ENCODE measurements around the gene CCDC12. TPM values are rescaled to one million over a fixed set of nuclear protein-coding genes. Genes with fewer than 3 reads are reported as not detected.

The CCDC12 gene
- total and polyA plus RNA-seq, 2 of the 13 experiments (the other 11 are each of a cell fraction or from before 2014, with no cell fraction given) = 30.1 to 49.5 TPM

GRCh38 chr3:46978985-46979944 lies 2.7 kb upstream of the CCDC12 start, which contains the start of gene NBEAL2 (continued):
- TF ChIP-seq, protein P1, sequence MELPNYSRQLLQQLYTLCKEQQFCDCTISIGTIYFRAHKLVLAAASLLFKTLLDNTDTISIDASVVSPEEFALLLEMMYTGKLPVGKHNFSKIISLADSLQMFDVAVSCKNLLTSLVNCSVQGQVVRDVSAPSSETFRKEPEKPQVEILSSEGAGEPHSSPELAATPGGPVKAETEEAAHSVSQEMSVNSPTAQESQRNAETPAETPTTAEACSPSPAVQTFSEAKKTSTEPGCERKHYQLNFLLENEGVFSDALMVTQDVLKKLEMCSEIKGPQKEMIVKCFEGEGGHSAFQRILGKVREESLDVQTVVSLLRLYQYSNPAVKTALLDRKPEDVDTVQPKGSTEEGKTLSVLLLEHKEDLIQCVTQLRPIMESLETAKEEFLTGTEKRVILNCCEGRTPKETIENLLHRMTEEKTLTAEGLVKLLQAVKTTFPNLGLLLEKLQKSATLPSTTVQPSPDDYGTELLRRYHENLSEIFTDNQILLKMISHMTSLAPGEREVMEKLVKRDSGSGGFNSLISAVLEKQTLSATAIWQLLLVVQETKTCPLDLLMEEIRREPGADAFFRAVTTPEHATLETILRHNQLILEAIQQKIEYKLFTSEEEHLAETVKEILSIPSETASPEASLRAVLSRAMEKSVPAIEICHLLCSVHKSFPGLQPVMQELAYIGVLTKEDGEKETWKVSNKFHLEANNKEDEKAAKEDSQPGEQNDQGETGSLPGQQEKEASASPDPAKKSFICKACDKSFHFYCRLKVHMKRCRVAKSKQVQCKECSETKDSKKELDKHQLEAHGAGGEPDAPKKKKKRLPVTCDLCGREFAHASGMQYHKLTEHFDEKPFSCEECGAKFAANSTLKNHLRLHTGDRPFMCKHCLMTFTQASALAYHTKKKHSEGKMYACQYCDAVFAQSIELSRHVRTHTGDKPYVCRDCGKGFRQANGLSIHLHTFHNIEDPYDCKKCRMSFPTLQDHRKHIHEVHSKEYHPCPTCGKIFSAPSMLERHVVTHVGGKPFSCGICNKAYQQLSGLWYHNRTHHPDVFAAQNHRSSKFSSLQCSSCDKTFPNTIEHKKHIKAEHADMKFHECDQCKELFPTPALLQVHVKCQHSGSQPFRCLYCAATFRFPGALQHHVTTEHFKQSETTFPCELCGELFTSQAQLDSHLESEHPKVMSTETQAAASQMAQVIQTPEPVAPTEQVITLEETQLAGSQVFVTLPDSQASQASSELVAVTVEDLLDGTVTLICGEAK (IDR thresholded peaks at IDR 0.05) = no peak
- TF ChIP-seq, protein P1 (CRISPR knock-in tag; IDR thresholded peaks at IDR 0.05) = peak; percentile 33; the same call in 1 of the 2 replicates
- no peak for TF ChIP-seq CBX1 (IDR thresholded peaks at IDR 0.05; ENCODE audit: low read depth)
- TF ChIP-seq, protein P2, sequence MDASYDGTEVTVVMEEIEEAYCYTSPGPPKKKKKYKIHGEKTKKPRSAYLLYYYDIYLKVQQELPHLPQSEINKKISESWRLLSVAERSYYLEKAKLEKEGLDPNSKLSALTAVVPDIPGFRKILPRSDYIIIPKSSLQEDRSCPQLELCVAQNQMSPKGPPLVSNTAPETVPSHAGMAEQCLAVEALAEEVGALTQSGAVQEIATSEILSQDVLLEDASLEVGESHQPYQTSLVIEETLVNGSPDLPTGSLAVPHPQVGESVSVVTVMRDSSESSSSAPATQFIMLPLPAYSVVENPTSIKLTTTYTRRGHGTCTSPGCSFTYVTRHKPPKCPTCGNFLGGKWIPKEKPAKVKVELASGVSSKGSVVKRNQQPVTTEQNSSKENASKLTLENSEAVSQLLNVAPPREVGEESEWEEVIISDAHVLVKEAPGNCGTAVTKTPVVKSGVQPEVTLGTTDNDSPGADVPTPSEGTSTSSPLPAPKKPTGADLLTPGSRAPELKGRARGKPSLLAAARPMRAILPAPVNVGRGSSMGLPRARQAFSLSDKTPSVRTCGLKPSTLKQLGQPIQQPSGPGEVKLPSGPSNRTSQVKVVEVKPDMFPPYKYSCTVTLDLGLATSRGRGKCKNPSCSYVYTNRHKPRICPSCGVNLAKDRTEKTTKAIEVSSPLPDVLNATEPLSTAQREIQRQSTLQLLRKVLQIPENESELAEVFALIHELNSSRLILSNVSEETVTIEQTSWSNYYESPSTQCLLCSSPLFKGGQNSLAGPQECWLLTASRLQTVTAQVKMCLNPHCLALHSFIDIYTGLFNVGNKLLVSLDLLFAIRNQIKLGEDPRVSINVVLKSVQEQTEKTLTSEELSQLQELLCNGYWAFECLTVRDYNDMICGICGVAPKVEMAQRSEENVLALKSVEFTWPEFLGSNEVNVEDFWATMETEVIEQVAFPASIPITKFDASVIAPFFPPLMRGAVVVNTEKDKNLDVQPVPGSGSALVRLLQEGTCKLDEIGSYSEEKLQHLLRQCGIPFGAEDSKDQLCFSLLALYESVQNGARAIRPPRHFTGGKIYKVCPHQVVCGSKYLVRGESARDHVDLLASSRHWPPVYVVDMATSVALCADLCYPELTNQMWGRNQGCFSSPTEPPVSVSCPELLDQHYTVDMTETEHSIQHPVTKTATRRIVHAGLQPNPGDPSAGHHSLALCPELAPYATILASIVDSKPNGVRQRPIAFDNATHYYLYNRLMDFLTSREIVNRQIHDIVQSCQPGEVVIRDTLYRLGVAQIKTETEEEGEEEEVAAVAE (CRISPR knock-in tag; IDR thresholded peaks at IDR 0.05; ENCODE audit: borderline replicate concordance) = no peak
- TF ChIP-seq RBM22 (optimal IDR thresholded peaks at IDR 0.05; ENCODE audit: low read length) = no peak
- no peak for TF ChIP-seq HMG20A (CRISPR knock-in tag; IDR thresholded peaks at IDR 0.05; ENCODE audit: borderline replicate concordance)
- no peak for TF ChIP-seq U2AF2 (IDR thresholded peaks at IDR 0.05; ENCODE audit: low read depth, low read length)
- TF ChIP-seq SP5 (CRISPR knock-in tag; IDR thresholded peaks at IDR 0.05; ENCODE audit: borderline replicate concordance, low read depth) = peak; percentile 75; the same call in 1 of the 2 replicates
- TF ChIP-seq HINFP (CRISPR knock-in tag; IDR thresholded peaks at IDR 0.05; ENCODE audit: low read depth) = no peak
- no peak for TF ChIP-seq MEIS1 (CRISPR knock-in tag; IDR thresholded peaks at IDR 0.05; ENCODE audit: borderline replicate concordance)
- TF ChIP-seq ZNF225 (CRISPR knock-in tag; IDR thresholded peaks at IDR 0.05) = no peak
- TF ChIP-seq SOX6 (IDR thresholded peaks at IDR 0.05) = no peak
- TF ChIP-seq SOX6 (CRISPR knock-in tag; IDR thresholded peaks at IDR 0.05) = 0 out of 2 replicates have a peak, but pooled peaks have one; percentile 48
